ENCODE results near the gene LYPD6B. TPM values are rescaled to one million over a fixed set of nuclear protein-coding genes. Genes with fewer than 3 reads are reported as not detected.

The LYPD6B gene
- polyA plus RNA-seq, 1 experiment = 0.26 TPM

DNA sequence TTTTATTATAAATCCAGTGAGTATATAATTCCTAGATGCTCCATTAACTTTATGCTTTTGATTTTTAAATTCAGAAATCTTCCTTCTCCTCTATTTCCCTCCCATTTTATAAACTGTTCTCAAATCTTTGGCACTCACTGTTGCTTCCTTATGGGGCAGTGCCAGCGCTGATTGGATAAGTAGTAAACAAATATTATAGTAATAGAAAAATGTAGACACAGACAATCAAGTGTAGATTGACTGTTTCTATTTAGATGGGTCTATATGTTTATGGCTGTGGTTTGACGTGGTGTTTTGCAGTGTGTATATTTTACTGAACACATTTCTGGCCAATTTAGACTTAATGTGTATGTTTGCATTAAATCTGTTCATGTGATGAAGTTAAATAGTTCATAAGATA is 36.6 kb downstream of the LYPD6B start:
- TF ChIP-seq, protein P1, sequence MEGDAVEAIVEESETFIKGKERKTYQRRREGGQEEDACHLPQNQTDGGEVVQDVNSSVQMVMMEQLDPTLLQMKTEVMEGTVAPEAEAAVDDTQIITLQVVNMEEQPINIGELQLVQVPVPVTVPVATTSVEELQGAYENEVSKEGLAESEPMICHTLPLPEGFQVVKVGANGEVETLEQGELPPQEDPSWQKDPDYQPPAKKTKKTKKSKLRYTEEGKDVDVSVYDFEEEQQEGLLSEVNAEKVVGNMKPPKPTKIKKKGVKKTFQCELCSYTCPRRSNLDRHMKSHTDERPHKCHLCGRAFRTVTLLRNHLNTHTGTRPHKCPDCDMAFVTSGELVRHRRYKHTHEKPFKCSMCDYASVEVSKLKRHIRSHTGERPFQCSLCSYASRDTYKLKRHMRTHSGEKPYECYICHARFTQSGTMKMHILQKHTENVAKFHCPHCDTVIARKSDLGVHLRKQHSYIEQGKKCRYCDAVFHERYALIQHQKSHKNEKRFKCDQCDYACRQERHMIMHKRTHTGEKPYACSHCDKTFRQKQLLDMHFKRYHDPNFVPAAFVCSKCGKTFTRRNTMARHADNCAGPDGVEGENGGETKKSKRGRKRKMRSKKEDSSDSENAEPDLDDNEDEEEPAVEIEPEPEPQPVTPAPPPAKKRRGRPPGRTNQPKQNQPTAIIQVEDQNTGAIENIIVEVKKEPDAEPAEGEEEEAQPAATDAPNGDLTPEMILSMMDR (IDR thresholded peaks at IDR 0.05; ENCODE audit: low read depth, low read length) = no peak
- Histone ChIP-seq H3K27me3 (ENCODE audit: control insufficient read depth, insufficient read depth, low read length) (no peaks in the 10 kb centered on the region), H3K9me3 (ENCODE audit: control insufficient read depth, insufficient read depth, low read length) (no peaks in the 10 kb centered on the region), H3K27ac (ENCODE audit: low read depth, low read length) (no peak overlapping the region), H3K4me3 (ENCODE audit: low read depth, low read length) (no peak overlapping the region)
- ChIA-PET CTCF (no interaction called here), POLR2A (no interaction called here)
- DNase-seq (ENCODE audit: low read depth, low spot score) = no peak

DNA sequence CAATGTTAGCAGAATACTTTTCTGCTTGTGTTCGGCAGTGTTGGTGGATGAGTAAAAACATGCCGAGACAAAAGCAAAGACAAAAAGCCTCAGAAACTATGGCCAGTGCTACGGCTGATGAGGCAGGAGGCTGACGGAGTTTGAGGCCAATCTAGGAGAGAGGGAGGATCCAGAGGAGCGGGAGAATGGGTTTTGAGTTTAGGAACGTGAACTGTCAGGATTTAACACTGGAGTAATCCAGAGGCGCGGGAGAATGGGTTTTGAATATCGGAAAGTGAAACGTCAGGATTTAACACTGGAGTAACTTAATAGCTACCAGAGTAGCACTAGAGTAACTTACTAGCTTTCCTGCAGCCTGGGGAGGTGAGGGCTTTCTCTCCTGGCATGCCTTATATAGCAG is 37.4 kb downstream of the LYPD6B start:
- ChIA-PET POLR2A (no interaction called here), CTCF (interaction anchor here (0.9 kb wide), 1 partner anchor 59 kb away, joined by 3 read pairs; no protein-coding TSS in a partner anchor)
- H3K27ac ChIP-seq (ENCODE audit: low read depth, low read length) = no peak overlapping the region
- H3K4me3 ChIP-seq (ENCODE audit: low read depth, low read length) = peak overlapping the region; percentile 8; the same call in 1 of the 2 replicates
- no peaks in the 10 kb centered on the region for H3K27me3 ChIP-seq (ENCODE audit: control insufficient read depth, insufficient read depth, low read length)
- no peaks in the 10 kb centered on the region for H3K9me3 ChIP-seq (ENCODE audit: control insufficient read depth, insufficient read depth, low read length)
- TF ChIP-seq, protein P1 (IDR thresholded peaks at IDR 0.05; ENCODE audit: low read depth, low read length) = no peak
- DNase-seq (ENCODE audit: low read depth, low spot score) = no peak

DNA sequence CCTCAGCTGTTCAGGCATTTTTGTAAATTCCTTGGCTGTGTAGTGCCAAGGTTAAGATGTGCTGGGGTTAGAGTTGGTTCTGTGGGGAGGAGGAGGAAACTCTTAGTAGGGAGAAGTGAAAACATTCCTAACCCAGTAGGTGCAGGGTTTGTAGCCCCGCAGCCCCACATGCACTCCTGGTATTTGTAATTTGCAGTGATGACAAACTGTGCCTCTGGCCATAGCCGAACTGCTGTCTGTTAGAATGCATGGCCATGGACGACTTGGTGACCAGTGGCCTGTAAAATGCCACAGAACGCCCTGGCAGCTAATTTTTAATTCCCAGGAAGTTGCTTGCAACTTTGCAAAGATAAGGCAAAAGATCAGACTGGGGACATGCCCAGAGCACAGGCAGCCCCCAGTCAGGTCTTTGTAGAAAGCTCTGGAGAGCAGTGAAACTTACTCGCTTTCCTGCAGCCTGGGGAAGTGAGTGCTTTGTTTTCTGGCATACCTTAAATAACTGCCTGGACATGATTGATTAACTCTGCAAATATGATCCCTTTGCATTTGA is 38.4 kb downstream of the LYPD6B start:
- ChIA-PET POLR2A (no interaction called here), CTCF (interaction anchor here (0.6 kb wide), 1 partner anchor 12 kb away, joined by 3 read pairs; no protein-coding TSS in a partner anchor)
- DNase-seq (ENCODE audit: low read depth, low spot score) = no peak
- TF ChIP-seq, protein P1 (IDR thresholded peaks at IDR 0.05; ENCODE audit: low read depth, low read length) = no peak
- Histone ChIP-seq H3K9me3 (ENCODE audit: control insufficient read depth, insufficient read depth, low read length) (no peaks in the 10 kb centered on the region), H3K4me3 (ENCODE audit: low read depth, low read length) (no peak overlapping the region), H3K27ac (ENCODE audit: low read depth, low read length) (no peak overlapping the region), H3K27me3 (ENCODE audit: control insufficient read depth, insufficient read depth, low read length) (no peaks in the 10 kb centered on the region)

DNA sequence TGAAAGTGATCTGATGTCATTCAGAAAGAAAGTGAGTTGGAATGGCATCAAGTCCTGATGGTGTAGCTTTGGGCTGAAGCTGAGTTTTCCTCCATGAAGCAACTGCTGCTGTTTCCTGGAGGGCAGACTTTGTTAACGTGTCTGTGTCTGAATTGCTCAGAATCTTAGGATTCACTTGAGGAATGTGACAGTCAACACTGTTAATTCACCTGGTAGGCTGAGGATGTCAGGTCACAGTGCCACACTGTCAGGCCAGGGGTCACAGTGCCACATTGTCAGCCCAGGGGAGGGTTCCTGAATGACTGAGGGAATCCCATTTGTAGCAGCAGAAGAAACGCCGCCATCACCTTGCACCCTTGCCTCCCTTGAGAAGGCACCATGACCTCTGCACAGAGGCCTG is 39.4 kb downstream of the LYPD6B start:
- H3K4me3 ChIP-seq (ENCODE audit: low read depth, low read length) = no peak overlapping the region
- CTCF ChIA-PET = no interaction called here
- no peaks in the 10 kb centered on the region for H3K9me3 ChIP-seq (ENCODE audit: control insufficient read depth, insufficient read depth, low read length)
- TF ChIP-seq, protein P1 (IDR thresholded peaks at IDR 0.05; ENCODE audit: low read depth, low read length) = no peak
- POLR2A ChIA-PET = no interaction called here
- no peak for DNase-seq (ENCODE audit: low read depth, low spot score)
- no peak overlapping the region for H3K27ac ChIP-seq (ENCODE audit: low read depth, low read length)
- H3K27me3 ChIP-seq (ENCODE audit: control insufficient read depth, insufficient read depth, low read length) = no peaks in the 10 kb centered on the region

DNA sequence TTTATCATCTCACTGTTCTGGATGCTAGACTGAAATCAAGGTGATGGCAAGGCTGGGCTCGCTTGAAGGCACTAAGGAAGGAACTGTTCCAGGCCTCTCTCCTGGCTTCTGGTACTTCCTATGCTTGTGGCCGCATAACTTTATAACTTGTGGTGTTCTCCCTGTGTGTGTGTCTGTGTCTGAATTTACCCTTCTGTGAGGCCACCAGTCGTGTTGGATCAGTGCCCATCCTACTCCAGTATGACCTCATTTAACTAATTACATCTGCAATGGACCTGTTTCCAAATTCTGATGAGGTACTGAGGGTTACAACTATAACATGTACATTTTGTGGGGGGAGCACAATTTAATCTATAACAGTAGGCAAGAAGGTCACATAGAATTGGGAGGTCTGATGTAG is 41.6 kb downstream of the LYPD6B start:
- no peak overlapping the region for H3K27ac ChIP-seq (ENCODE audit: low read depth, low read length)
- no peaks in the 10 kb centered on the region for H3K27me3 ChIP-seq (ENCODE audit: control insufficient read depth, insufficient read depth, low read length)
- CTCF ChIA-PET = no interaction called here
- H3K9me3 ChIP-seq (ENCODE audit: control insufficient read depth, insufficient read depth, low read length) = no peaks in the 10 kb centered on the region
- DNase-seq (ENCODE audit: low read depth, low spot score) = no peak
- POLR2A ChIA-PET = no interaction called here
- no peak overlapping the region for H3K4me3 ChIP-seq (ENCODE audit: low read depth, low read length)
- TF ChIP-seq, protein P1 (IDR thresholded peaks at IDR 0.05; ENCODE audit: low read depth, low read length) = no peak

Measured in AG04450 (cell line).